GM18505 (cell line): Measurements from ENCODE around the gene KIRREL3.

Experiments
- ATAC-seq: cut with Tn5 transposase; IDR thresholded peaks from one replicate; pipeline ENCODE4 v1.9.1; 2021; ENCODE audit not compliant: unreplicated experiment
- POLR2A ChIP-seq: IDR thresholded peaks from 4 replicates; pipeline ENCODE4 v1.6.1; 2011; ENCODE audit warnings: borderline replicate concordance; ENCODE audit not compliant: insufficient read depth, insufficient read length; ENCODE audit errors: extremely low read depth

KIRREL3 gene

GRCh38 chr11:126781942-126782341, 218.6 kb downstream of the KIRREL3 start:
- TF ChIP-seq POLR2A = no peak
- ATAC-seq = no peak

GRCh38 chr11:126776119-126776518, 224.5 kb downstream of the KIRREL3 start:
- ATAC-seq = no peak
- TF ChIP-seq POLR2A = no peak

DNA sequence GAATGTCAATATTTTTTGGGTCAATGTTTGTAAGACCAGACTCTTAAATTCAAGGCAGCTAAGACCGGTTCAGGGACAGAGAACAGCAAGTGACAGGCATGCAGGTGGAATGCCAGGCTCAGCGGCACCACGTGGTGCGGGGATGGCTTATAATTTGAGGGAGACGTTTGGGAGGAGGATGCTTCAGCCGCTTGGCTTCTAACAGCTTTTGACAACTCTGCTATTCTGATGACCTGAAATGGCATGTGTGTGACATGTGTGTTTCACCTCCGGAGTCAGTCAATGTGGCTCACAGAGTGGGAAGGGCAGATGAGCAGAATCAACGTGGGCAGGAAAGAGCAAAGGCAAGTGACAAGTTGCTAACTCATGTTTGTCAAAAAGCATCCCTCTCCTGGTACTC, 228.3 kb downstream of the KIRREL3 start:
- no peak for ATAC-seq
- TF ChIP-seq POLR2A = no peak

DNA sequence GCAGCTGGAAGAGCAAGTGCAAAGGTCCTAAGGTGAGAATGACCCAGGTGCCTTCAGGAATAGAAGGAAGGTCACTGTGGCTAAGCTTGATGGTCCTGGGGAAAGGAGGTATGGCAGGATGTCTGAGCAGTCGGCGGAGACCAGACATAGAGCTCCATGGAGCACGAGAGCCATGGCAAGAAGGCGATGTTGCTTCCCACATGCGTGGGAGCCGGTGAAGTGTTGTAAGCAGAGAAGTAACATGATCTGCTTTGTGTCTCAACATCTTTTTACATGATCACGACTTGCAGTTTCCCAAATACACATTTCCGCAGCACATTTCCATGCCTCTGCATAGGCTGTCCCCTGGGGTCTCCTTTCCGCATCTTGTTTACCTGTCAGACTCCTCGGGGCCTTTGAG, 231.9 kb downstream of the KIRREL3 start:
- ATAC-seq = no peak
- TF ChIP-seq POLR2A = no peak

GRCh38 chr11:126766440-126766839, 234.1 kb downstream of the KIRREL3 start:
- ATAC-seq = no peak
- TF ChIP-seq POLR2A = no peak

DNA sequence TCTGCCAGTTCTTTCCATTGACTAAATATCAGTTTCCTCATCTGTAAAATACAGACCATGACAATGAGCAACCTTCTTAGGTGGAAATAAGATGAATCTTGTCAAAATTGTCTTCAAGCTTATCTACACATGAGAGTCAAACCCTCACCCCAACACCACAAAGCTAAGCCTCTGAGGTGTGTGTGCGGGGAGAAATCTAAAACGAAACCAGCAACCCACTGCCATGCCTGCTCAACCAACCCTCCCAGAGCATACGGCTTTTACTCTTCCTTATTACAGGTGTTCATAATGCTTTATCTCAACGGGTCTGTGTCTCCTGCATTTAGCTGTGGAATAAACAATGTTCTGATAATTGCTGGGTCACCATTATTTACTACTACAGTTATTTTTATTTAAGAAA, 235.4 kb downstream of the KIRREL3 start:
- ATAC-seq = no peak
- TF ChIP-seq POLR2A = no peak

- no peak for TF ChIP-seq POLR2A
- no peak for ATAC-seq
Measured at GRCh38 chr11:126764231-126764630, 236.3 kb downstream of the KIRREL3 start.

DNA sequence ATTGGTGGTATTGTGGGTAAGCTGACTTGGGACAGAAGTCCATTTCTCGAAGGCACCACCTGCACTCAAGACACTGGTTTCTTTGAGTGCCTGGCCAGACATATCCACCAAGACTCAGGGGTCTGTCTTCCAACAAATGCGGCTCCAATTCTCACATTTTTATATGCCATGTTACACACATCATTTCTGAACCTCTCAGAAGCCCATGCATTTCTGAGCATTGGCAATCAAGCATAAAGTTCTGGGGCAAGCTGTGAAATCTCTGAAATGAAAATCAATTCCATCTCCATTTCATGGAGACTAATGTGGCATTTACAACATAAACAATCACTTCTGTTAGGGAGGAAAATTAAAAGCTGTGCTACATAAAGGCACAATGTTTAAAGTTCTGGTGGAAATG, 243.7 kb downstream of the KIRREL3 start:
- no peak for ATAC-seq
- TF ChIP-seq POLR2A = no peak

- TF ChIP-seq POLR2A = no peak
- ATAC-seq = no peak
Measured at GRCh38 chr11:126756421-126756820, 244.1 kb downstream of the KIRREL3 start.

- ATAC-seq = no peak
- no peak for TF ChIP-seq POLR2A
Measured at GRCh38 chr11:126755526-126755925, 245.0 kb downstream of the KIRREL3 start.

DNA sequence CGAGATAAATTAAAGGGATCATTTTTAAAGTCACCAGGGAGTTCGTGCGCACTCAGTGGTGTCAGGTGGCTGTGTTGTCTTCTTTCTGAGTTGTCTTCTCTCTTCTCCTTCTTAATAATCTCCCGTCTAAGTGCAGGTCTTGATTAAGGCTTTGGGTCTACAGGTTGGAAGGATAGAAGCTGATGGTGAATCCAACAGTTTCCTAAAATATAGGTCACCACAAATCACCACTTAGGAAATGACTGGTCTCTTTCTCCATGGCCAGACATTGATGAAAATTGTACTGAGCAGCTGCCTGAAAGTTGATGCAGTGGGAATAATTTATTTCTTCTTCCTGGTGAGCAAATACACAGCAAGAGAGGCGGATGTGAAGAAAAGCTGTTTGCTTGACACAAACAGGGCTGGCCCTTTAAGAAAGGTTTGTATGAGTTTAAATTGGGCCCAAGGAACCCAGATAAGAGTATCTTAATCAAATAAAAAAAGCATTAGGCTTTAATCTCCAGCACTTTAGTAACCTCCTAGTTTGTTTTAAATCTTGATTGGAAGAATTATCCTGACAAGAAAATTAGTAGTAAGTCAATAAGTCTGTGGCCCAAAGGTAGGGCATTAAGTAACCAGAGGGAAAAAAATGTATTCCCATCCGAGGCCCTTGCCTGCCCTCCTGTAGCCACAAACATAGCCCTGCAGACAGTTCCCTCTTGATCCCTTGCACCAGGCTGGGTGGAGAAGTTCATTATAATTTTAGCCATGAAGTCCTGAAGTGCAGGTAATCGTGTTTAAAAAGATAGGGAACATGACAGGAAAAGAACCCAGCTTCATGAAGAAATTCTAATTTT, 245.8 kb downstream of the KIRREL3 start:
- ATAC-seq = no peak
- no peak for TF ChIP-seq POLR2A

DNA sequence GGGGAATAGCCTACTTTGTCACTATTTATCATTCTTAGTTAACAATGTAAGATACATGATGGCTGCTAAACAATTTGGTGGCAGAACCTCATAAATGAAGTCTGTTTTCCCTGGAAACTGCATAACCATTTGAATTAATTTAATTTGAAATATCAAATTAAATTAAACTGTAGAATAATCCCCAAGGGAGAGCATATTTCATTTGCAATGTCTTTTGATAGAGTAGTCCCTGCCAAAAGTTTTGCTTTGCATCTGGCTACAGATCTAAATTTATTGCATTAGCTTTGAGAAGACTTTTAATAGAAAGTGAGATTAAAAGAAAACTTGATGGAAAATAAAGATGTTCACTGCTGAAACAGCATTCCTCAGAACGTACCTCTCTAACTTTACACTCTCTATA, 246.6 kb downstream of the KIRREL3 start:
- no peak for TF ChIP-seq POLR2A
- ATAC-seq = no peak

DNA sequence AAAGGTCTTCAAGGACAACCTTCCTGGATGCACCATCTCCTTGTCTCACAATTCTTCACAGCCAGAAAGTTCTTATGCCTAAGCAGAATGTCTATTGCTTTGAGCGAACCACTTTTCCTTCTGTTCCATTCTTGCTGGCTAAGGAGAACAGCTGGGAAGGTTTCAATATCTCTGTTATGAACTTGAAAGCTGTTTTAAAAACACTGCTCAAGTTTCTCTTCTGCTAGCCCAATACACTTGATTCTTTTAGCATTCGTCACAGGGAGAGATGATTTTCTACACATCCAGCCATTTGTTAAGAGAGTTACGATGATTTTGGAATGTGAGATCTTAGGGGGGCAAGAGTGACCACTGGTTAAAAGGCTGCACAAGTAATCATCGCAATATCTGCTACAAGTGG, 249.3 kb downstream of the KIRREL3 start:
- no peak for TF ChIP-seq POLR2A
- no peak for ATAC-seq

- ATAC-seq = no peak
- no peak for TF ChIP-seq POLR2A
Measured at GRCh38 chr11:126748793-126749192, 251.8 kb downstream of the KIRREL3 start.
